ENCODE results near the gene C11orf87.

The C11orf87 gene

GRCh38 chr11:109421981-109422869 lies at the start of gene C11orf87:
Gene C11orf87, plus strand, starts transcription at chr11:109422190. Its CDS starts 1,444 bp downstream, at chr11:109423634.
- no peak for DNase-seq

GRCh38 chr11:109374032-109374431 lies 48.0 kb upstream of the C11orf87 start:
- no peak for DNase-seq

- DNase-seq = no peak
Measured at GRCh38 chr11:109374441-109374840, 47.5 kb upstream of the C11orf87 start.

- no peak for DNase-seq
Measured at GRCh38 chr11:109377039-109377742, 44.8 kb upstream of the C11orf87 start.

- DNase-seq = no peak
Measured at GRCh38 chr11:109378034-109378433, 44.0 kb upstream of the C11orf87 start.

- no peak for DNase-seq
Measured at GRCh38 chr11:109383306-109383705, 38.7 kb upstream of the C11orf87 start.

- DNase-seq = no peak
Measured at GRCh38 chr11:109384873-109385272, 37.1 kb upstream of the C11orf87 start.

- DNase-seq = no peak
Measured at GRCh38 chr11:109388982-109389381, 33.0 kb upstream of the C11orf87 start.

- DNase-seq = no peak
Measured at GRCh38 chr11:109390752-109391151, 31.2 kb upstream of the C11orf87 start.

- DNase-seq = no peak
Measured at GRCh38 chr11:109401545-109401944, 20.4 kb upstream of the C11orf87 start.

- DNase-seq = no peak
Measured at GRCh38 chr11:109405671-109406070, 16.3 kb upstream of the C11orf87 start.

- no peak for DNase-seq
Measured at GRCh38 chr11:109416601-109417000, 5.4 kb upstream of the C11orf87 start.

- no peak for DNase-seq
Measured at GRCh38 chr11:109422870-109423465, 978 bp downstream of the C11orf87 start.

- DNase-seq = no peak
Measured at GRCh38 chr11:109423466-109424190, 1.6 kb downstream of the C11orf87 start.

GRCh38 chr11:109424901-109425300 lies 2.9 kb downstream of the C11orf87 start:
- DNase-seq = no peak

- no peak for DNase-seq
Measured at GRCh38 chr11:109425554-109425953, 3.6 kb downstream of the C11orf87 start.

- no peak for DNase-seq
Measured at GRCh38 chr11:109426442-109427240, 4.7 kb downstream of the C11orf87 start.

- DNase-seq = no peak
Measured at GRCh38 chr11:109432105-109432504, 10.1 kb downstream of the C11orf87 start.

GRCh38 chr11:109433753-109434256 lies 11.8 kb downstream of the C11orf87 start:
- no peak for DNase-seq

GRCh38 chr11:109435121-109435742 lies 13.2 kb downstream of the C11orf87 start:
- no peak for DNase-seq

- DNase-seq = no peak
Measured at GRCh38 chr11:109439684-109440083, 17.7 kb downstream of the C11orf87 start.
